ENCODE measurements around the gene WASL. TPM values are rescaled to one million over a fixed set of nuclear protein-coding genes. Genes with fewer than 3 reads are reported as not detected.
"Not testable (repeated sequence)": the region's sequence is repeated elsewhere in the genome, so short reads cannot be mapped to it uniquely, and the experiment has no call there.

The WASL gene
- total RNA-seq, 2 experiments from 2014 or later: 4.4 to 6.3 TPM

GRCh38 chr7:123796568-123796967 is 47.8 kb upstream of the WASL start:
- Histone ChIP-seq H3K36me3 (ENCODE audit: insufficient read depth, low read length) (no peaks in the 10 kb centered on the region), H3K79me2 (ENCODE audit: insufficient read depth, low read depth, low read length) (no peaks in the 10 kb centered on the region), H4K20me1 (ENCODE audit: insufficient read depth, low read length) (no peaks in the 10 kb centered on the region), H3K9me3 (ENCODE audit: low read length) (no peaks in the 10 kb centered on the region), H2AFZ (ENCODE audit: low read length) (no peak overlapping the region), H3K9me2 (ENCODE audit: insufficient read depth, low read length) (no peaks in the 10 kb centered on the region), H3K4me3 (ENCODE audit: low read depth, low read length, poor library complexity, severe bottlenecking) (no peak overlapping the region), H3K27ac (ENCODE audit: low read depth, low read length, poor library complexity, severe bottlenecking) (no peak overlapping the region), H3K4me1 (ENCODE audit: insufficient read depth, low read length, poor library complexity, severe bottlenecking) (no peaks in the 10 kb centered on the region), H3K4me2 (ENCODE audit: low read length) (no peak overlapping the region)
- BruUV-seq (replicated peaks): no TSS peak
- POLR2A ChIA-PET: no interaction called here
- TF ChIP-seq CTCF (conservative IDR thresholded peaks at IDR 0.05; ENCODE audit: low read length): no peak
- TF ChIP-seq EZH2phosphoT487 (IDR thresholded peaks at IDR 0.05; ENCODE audit: borderline replicate concordance, low read depth, low read length): no peak
- intact Hi-C loops (cut with micrococcal nuclease; ENCODE audit: unreplicated experiment): loop anchor here (5.0 kb wide), 1 partner anchor 71 kb away; no protein-coding TSS in a partner anchor
- CTCF ChIA-PET (ENCODE audit: unreplicated experiment): no interaction called here
- no peak for DNase-seq (ENCODE audit: low spot score)

DNA sequence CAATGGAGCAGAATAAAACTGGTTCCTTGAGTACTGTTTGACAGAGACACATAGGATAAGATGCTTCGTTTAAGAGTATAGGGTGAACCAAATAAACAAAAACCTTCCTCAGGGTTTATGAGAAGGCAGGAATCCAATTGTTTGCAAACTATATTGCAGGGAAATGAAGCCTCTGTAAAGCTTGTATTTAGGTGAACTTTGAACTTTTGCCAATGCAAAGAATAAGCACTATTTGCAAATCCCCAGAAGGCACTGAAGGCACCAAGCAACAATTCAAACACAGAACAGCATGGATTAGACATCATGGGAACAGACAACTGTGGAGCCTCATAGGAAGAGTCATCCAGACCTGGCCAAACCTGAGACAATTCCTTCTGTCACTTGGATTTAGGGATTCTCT is 47.1 kb upstream of the WASL start:
- DNase-seq (ENCODE audit: low spot score): no peak
- Histone ChIP-seq H3K27ac (ENCODE audit: low read depth, low read length, poor library complexity, severe bottlenecking) (no peak overlapping the region), H3K79me2 (ENCODE audit: insufficient read depth, low read depth, low read length) (no peaks in the 10 kb centered on the region), H3K36me3 (ENCODE audit: insufficient read depth, low read length) (no peaks in the 10 kb centered on the region), H4K20me1 (ENCODE audit: insufficient read depth, low read length) (no peaks in the 10 kb centered on the region), H3K4me3 (ENCODE audit: low read depth, low read length, poor library complexity, severe bottlenecking) (no peak overlapping the region), H3K4me2 (ENCODE audit: low read length) (no peak overlapping the region), H3K4me1 (ENCODE audit: insufficient read depth, low read length, poor library complexity, severe bottlenecking) (no peaks in the 10 kb centered on the region), H3K9me3 (ENCODE audit: low read length) (no peaks in the 10 kb centered on the region), H3K9me2 (ENCODE audit: insufficient read depth, low read length) (no peaks in the 10 kb centered on the region), H2AFZ (ENCODE audit: low read length) (no peak overlapping the region)
- BruUV-seq (replicated peaks): no TSS peak
- intact Hi-C loops (cut with micrococcal nuclease; ENCODE audit: unreplicated experiment): loop anchor here (5.0 kb wide), 1 partner anchor 71 kb away; no protein-coding TSS in a partner anchor
- POLR2A ChIA-PET: no interaction called here
- CTCF ChIA-PET (ENCODE audit: unreplicated experiment): no interaction called here
- TF ChIP-seq EZH2phosphoT487 (IDR thresholded peaks at IDR 0.05; ENCODE audit: borderline replicate concordance, low read depth, low read length) (no peak), CTCF (conservative IDR thresholded peaks at IDR 0.05; ENCODE audit: low read length) (no peak)

DNA sequence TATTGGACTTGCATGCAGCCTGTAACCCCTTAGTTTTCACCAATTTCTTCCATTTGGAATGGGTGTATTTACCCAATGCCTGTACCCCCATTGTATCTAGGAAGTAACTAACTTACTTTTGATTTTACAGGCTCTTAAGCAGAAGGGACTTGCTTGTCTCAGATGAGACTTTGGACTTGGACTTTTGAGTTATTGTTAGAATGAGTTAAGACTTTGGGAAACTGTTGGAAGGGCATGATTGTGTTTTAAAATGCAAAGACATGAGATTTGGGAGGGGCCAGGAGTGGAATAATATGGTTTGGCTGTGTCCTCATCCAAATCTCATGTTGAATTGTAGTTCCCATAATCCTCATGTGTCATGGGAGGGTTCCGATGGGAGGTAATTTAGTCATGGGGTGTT is 46.3 kb upstream of the WASL start:
- H3K27ac ChIP-seq (ENCODE audit: low read depth, low read length, poor library complexity, severe bottlenecking); H3K79me2 ChIP-seq (ENCODE audit: insufficient read depth, low read depth, low read length); H3K36me3 ChIP-seq (ENCODE audit: insufficient read depth, low read length); H2AFZ ChIP-seq (ENCODE audit: low read length); H3K9me3 ChIP-seq (ENCODE audit: low read length); H3K4me3 ChIP-seq (ENCODE audit: low read depth, low read length, poor library complexity, severe bottlenecking); H3K4me2 ChIP-seq (ENCODE audit: low read length); H4K20me1 ChIP-seq (ENCODE audit: insufficient read depth, low read length); POLR2A ChIA-PET; H3K4me1 ChIP-seq (ENCODE audit: insufficient read depth, low read length, poor library complexity, severe bottlenecking); CTCF ChIA-PET (ENCODE audit: unreplicated experiment); BruUV-seq (replicated peaks); DNase-seq (ENCODE audit: low spot score); H3K9me2 ChIP-seq (ENCODE audit: insufficient read depth, low read length): not testable (repeated sequence)
- intact Hi-C loops (cut with micrococcal nuclease; ENCODE audit: unreplicated experiment): loop anchor here (5.0 kb wide), 1 partner anchor 72 kb away; no protein-coding TSS in a partner anchor
